Panc1 (cell line): Measurements from ENCODE around the gene PIGZ. TPM values are rescaled to one million over a fixed set of nuclear protein-coding genes. Genes with fewer than 3 reads are reported as not detected.

ENCODE experiments used
- ATAC-seq: fragments of 200-7000 bp; cut with Tn5 transposase; 2 replicates; pipeline ENCODE4 v1.9.1; 2020; ENCODE audit warnings: mild to moderate bottlenecking, moderate library complexity
- BruUV-seq: library from RNA; stranded (reverse); fragments of 400-500 nt; replicated peaks from 2 replicates; lab custom pipeline; 2021; lab: Mats Ljungman, UMichigan
- CTCF ChIA-PET: fragments of 300-600 bp; sonication (Branson Sonifier 250); formaldehyde crosslinking; loops from one replicate; lab custom pipeline; 2022; ENCODE audit warnings: antibody characterized with exemption; lab: Charles Lee
- POLR2A ChIA-PET: fragments of 300-600 bp; sonication (Branson Sonifier 250); formaldehyde crosslinking; loops from one replicate; lab custom pipeline; 2022; ENCODE audit warnings: antibody characterized with exemption; lab: Charles Lee
- DNase-seq: peaks from one replicate; pipeline ENCODE4 v3.0.0-alpha.2; 2010; ENCODE audit warnings: low read depth, low spot score
- H3K27ac ChIP-seq: 2 replicates; pipeline ENCODE4 v1.5.1; 2011; ENCODE audit warnings: mild to moderate bottlenecking, low read length, inconsistent platforms
- H3K27me3 ChIP-seq: fragments of 200-500 bp; sonication (Bioruptor generic); 2 replicates; pipeline ENCODE4 v1.6.0; 2014; ENCODE audit warnings: low read length, inconsistent platforms; ENCODE audit not compliant: control insufficient read depth, insufficient read depth
- H3K36me3 ChIP-seq: fragments of 200-500 bp; sonication (Bioruptor generic); 2 replicates; pipeline ENCODE4 v1.5.1; 2014; ENCODE audit warnings: inconsistent platforms, mild to moderate bottlenecking, low read length, moderate library complexity; ENCODE audit not compliant: control insufficient read depth, insufficient read depth
- H3K4me1 ChIP-seq: 2 replicates; pipeline ENCODE4 v1.5.1; 2011; ENCODE audit warnings: inconsistent platforms, mild to moderate bottlenecking, low read length, moderate library complexity; ENCODE audit not compliant: control insufficient read depth, insufficient read depth
- H3K4me3 ChIP-seq, 2 experiments: 2 replicates each; pipeline ENCODE4 v1.5.1; 2011 to 2012; ENCODE audit warnings: low read depth in 2 of 2, low read length in 2 of 2, mild to moderate bottlenecking in 2 of 2, inconsistent platforms in 1 of 2, moderate library complexity in 1 of 2
- H3K9me3 ChIP-seq: fragments of 200-500 bp; sonication (Bioruptor generic); 2 replicates; pipeline ENCODE4 v1.5.1; 2014; ENCODE audit warnings: low read depth, mild to moderate bottlenecking, inconsistent platforms, low read length, moderate library complexity; ENCODE audit not compliant: control insufficient read depth, insufficient read depth
- CTCF ChIP-seq: fragments of 450-650 bp; IDR thresholded peaks from 2 replicates; pipeline ENCODE4 v1.5.1; 2017; ENCODE audit warnings: mild to moderate bottlenecking
- POLR2AphosphoS5 ChIP-seq: IDR thresholded peaks from 2 replicates; pipeline ENCODE4 v1.6.1; 2012; ENCODE audit warnings: mild to moderate bottlenecking, low read depth, low read length, moderate library complexity
- SIN3A ChIP-seq: IDR thresholded peaks from 2 replicates; pipeline ENCODE4 v1.6.1; 2012; ENCODE audit warnings: low read depth, mild to moderate bottlenecking, low read length, moderate library complexity, borderline replicate concordance; ENCODE audit not compliant: insufficient read depth
- TCF7L2 ChIP-seq: IDR thresholded peaks from 2 replicates; pipeline ENCODE4 v1.6.1; 2011; ENCODE audit warnings: mild to moderate bottlenecking, low read depth, low read length, inconsistent platforms
- in situ Hi-C: cut with HindIII; loops from 2 replicates; pipeline ENCODE4 v1.10.0; 2016; ENCODE audit warnings: low sequenced_read_pairs, low pct_unique_long_range_greater_than_20kb
- intact Hi-C: fragments of 100-400 bp; cut with micrococcal nuclease; formaldehyde crosslinking; loops from one replicate; pipeline ENCODE4 v1.10.0; 2022; ENCODE audit not compliant: unreplicated experiment
- total RNA-seq: library from RNA; stranded (reverse); gene quantifications from one replicate; pipeline ENCODE4 v1.2.1, GENCODE V29; 2021; ENCODE audit not compliant: unreplicated experiment
- TF ChIP-seq, protein P1 (sequence below), 2 experiments: IDR thresholded peaks; 2 replicates each; pipeline ENCODE4 v1.6.1; 2011 to 2012; ENCODE audit warnings: low read depth in 2 of 2, control low read depth in 1 of 2, low read length in 1 of 2, mild to moderate bottlenecking in 1 of 2, moderate library complexity in 1 of 2; ENCODE audit not compliant: insufficient read depth in 1 of 2

The PIGZ gene
- total RNA-seq, 1 experiment from 2014 or later: 6.3 TPM

- intact Hi-C loops: no loop called here
- CTCF ChIA-PET: no interaction called here
- no peak for DNase-seq
Measured at GRCh38 chr3:196995027-196995426, 26.4 kb upstream of the PIGZ start.

DNA sequence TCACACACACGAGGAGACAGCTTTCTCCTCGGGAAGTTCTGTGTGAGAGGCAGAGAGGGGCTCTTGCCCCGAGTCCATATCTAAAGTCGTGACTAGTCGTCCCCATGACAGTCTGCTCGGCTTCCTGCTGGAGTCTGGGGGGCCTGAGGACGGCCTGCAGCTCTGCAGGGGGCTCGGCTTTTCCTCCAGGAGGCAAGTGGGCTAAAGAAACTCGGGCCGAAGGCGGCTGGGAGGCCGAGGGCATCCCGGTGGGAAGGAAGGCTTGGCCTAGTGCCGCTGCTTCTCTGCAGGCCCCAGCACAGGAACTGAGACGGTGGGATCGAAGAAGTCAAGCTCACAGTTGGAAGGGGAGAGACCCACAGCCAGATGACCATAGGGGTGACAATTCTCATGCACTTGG is 25.4 kb upstream of the PIGZ start:
- H3K9me3 ChIP-seq: no peaks in the 10 kb centered on the region
- no TSS peak for BruUV-seq
- TF ChIP-seq, protein P1, sequence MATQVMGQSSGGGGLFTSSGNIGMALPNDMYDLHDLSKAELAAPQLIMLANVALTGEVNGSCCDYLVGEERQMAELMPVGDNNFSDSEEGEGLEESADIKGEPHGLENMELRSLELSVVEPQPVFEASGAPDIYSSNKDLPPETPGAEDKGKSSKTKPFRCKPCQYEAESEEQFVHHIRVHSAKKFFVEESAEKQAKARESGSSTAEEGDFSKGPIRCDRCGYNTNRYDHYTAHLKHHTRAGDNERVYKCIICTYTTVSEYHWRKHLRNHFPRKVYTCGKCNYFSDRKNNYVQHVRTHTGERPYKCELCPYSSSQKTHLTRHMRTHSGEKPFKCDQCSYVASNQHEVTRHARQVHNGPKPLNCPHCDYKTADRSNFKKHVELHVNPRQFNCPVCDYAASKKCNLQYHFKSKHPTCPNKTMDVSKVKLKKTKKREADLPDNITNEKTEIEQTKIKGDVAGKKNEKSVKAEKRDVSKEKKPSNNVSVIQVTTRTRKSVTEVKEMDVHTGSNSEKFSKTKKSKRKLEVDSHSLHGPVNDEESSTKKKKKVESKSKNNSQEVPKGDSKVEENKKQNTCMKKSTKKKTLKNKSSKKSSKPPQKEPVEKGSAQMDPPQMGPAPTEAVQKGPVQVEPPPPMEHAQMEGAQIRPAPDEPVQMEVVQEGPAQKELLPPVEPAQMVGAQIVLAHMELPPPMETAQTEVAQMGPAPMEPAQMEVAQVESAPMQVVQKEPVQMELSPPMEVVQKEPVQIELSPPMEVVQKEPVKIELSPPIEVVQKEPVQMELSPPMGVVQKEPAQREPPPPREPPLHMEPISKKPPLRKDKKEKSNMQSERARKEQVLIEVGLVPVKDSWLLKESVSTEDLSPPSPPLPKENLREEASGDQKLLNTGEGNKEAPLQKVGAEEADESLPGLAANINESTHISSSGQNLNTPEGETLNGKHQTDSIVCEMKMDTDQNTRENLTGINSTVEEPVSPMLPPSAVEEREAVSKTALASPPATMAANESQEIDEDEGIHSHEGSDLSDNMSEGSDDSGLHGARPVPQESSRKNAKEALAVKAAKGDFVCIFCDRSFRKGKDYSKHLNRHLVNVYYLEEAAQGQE (IDR thresholded peaks at IDR 0.05; ENCODE audit: insufficient read depth in 1 of 2, low read depth in 2 of 2, low read length in 1 of 2): no peak
- TF ChIP-seq CTCF: no peak
- no peak for TF ChIP-seq POLR2AphosphoS5
- no peak for TF ChIP-seq SIN3A
- TF ChIP-seq TCF7L2: no peak
- no peaks in the 10 kb centered on the region for H3K36me3 ChIP-seq
- CTCF ChIA-PET: no interaction called here
- H3K4me1 ChIP-seq: peaks cover 10% of the 10 kb centered on the region; the same call in 1 of the 2 replicates
- H3K27me3 ChIP-seq: no peaks in the 10 kb centered on the region
- no peak overlapping the region for H3K4me3 ChIP-seq
- intact Hi-C loops: no loop called here
- DNase-seq: no peak
- ATAC-seq: no peak
- no peak overlapping the region for H3K27ac ChIP-seq
- POLR2A ChIA-PET: no interaction called here
- in situ Hi-C loops: no loop called here

More at GRCh38 chr3:196995027-196995426, 26.4 kb upstream of the PIGZ start:
- no TSS peak for BruUV-seq
- Histone ChIP-seq H3K36me3 (no peaks in the 10 kb centered on the region), H3K4me3 (no peak overlapping the region), H3K9me3 (no peaks in the 10 kb centered on the region), H3K4me1 (peaks cover 4% of the 10 kb centered on the region; the same call in 1 of the 2 replicates), H3K27ac (no peak overlapping the region), H3K27me3 (no peaks in the 10 kb centered on the region)
- TF ChIP-seq TCF7L2 (no peak), POLR2AphosphoS5 (no peak), CTCF (no peak), SIN3A (no peak)
- TF ChIP-seq, protein P1 (IDR thresholded peaks at IDR 0.05; ENCODE audit: insufficient read depth in 1 of 2, low read depth in 2 of 2, low read length in 1 of 2): no peak
- ATAC-seq: no peak
- POLR2A ChIA-PET: no interaction called here
- in situ Hi-C loops: no loop called here
